ENCODE measurements around the gene CA10. TPM values are rescaled to one million over a fixed set of nuclear protein-coding genes. Genes with fewer than 3 reads are reported as not detected.

Gene CA10
- total RNA-seq, 1 experiment from 2014 or later, result not detected

DNA sequence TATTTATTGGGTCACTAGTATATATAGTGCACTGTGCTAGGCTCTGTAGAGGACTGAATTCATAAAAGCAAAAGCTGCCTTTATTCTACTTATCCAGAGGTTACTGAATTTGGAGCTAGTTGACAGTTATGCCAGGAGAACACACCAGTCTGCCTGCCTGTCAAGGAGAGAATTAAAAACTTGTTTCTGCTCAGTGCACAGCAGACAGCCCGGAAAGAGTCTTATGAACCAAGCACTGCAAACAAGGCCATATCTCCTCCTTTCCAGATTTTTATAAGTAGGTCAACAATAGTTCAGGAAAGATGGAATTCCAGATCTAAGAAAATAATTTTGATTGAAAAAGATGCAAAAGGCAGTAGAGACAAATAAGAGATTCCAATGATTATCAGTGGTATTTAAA is 267.8 kb downstream of the CA10 start:
- CTCF ChIA-PET, result interaction anchor here (0.6 kb wide), 1 partner anchor 295 kb away, joined by 3 read pairs; no protein-coding TSS in a partner anchor
- intact Hi-C loops (cut with micrococcal nuclease; ENCODE audit: unreplicated experiment), result no loop called here
- TF ChIP-seq, protein P1, sequence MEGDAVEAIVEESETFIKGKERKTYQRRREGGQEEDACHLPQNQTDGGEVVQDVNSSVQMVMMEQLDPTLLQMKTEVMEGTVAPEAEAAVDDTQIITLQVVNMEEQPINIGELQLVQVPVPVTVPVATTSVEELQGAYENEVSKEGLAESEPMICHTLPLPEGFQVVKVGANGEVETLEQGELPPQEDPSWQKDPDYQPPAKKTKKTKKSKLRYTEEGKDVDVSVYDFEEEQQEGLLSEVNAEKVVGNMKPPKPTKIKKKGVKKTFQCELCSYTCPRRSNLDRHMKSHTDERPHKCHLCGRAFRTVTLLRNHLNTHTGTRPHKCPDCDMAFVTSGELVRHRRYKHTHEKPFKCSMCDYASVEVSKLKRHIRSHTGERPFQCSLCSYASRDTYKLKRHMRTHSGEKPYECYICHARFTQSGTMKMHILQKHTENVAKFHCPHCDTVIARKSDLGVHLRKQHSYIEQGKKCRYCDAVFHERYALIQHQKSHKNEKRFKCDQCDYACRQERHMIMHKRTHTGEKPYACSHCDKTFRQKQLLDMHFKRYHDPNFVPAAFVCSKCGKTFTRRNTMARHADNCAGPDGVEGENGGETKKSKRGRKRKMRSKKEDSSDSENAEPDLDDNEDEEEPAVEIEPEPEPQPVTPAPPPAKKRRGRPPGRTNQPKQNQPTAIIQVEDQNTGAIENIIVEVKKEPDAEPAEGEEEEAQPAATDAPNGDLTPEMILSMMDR (IDR thresholded peaks at IDR 0.05; ENCODE audit: unreplicated experiment), result no peak
- no TSS peak for BruUV-seq (replicated peaks)
- DNase-seq, result no peak
- Mint-ChIP-seq H3K9me3 (ENCODE audit: low read depth, unreplicated experiment) (no peaks in the 10 kb centered on the region), H3K4me3 (ENCODE audit: low read depth, unreplicated experiment) (no peak overlapping the region), H3K27ac (ENCODE audit: unreplicated experiment) (no peak overlapping the region), H3K27me3 (ENCODE audit: unreplicated experiment) (peaks cover 85% of the 10 kb centered on the region), H3K36me3 (ENCODE audit: insufficient read depth, unreplicated experiment) (no peaks in the 10 kb centered on the region), H3K4me1 (ENCODE audit: low read depth, unreplicated experiment) (no peaks in the 10 kb centered on the region)

DNA sequence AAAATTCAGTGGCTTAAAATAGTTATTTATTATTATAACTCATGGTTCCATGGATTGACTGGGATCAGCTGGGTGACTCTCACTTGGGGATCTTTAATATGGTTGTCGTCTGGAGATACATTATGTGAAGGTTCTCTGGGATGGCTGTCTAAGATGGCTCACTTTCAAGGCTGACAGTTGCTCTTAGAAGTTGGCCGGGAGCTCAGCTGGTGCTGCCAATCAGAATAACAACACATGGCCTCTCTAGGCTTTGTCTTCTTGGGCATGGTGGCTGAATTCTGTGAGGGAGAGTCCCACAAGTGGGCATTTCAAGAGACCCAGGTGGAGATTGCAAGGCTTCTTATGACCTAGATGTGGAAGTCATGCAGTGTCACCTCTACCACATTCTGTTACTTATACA is 269.7 kb downstream of the CA10 start:
- H3K36me3 Mint-ChIP-seq (ENCODE audit: insufficient read depth, unreplicated experiment), result no peaks in the 10 kb centered on the region
- H3K27me3 Mint-ChIP-seq (ENCODE audit: unreplicated experiment), result peaks cover 100% of the 10 kb centered on the region
- TF ChIP-seq, protein P1 (IDR thresholded peaks at IDR 0.05; ENCODE audit: unreplicated experiment), result no peak
- no peak for DNase-seq
- no peaks in the 10 kb centered on the region for H3K4me1 Mint-ChIP-seq (ENCODE audit: low read depth, unreplicated experiment)
- BruUV-seq (replicated peaks), result no TSS peak
- CTCF ChIA-PET, result no interaction called here
- no peaks in the 10 kb centered on the region for H3K9me3 Mint-ChIP-seq (ENCODE audit: low read depth, unreplicated experiment)
- intact Hi-C loops (cut with micrococcal nuclease; ENCODE audit: unreplicated experiment), result no loop called here
- no peak overlapping the region for H3K27ac Mint-ChIP-seq (ENCODE audit: unreplicated experiment)
- no peak overlapping the region for H3K4me3 Mint-ChIP-seq (ENCODE audit: low read depth, unreplicated experiment)

DNA sequence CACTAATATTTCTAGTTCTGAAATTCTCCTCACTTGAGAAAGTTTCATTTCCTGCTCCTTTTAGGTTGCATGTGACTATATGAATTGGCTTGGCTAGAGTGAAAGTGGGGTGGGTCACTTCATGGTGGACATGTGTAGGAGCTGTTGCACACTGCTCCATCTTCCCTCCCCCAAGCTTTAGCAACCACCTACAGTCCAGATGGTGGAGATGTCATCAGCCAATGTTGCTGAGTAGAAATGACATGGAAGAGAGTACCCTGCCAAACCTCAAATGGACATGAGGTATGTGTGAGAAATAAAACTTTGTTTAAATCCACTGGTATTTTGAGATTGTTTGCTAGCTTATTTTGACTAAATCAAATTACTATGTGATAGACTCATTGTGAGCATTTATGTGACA is 281.5 kb downstream of the CA10 start:
- Mint-ChIP-seq H3K27me3 (ENCODE audit: unreplicated experiment) (peaks cover 40% of the 10 kb centered on the region), H3K27ac (ENCODE audit: unreplicated experiment) (no peak overlapping the region), H3K36me3 (ENCODE audit: insufficient read depth, unreplicated experiment) (no peaks in the 10 kb centered on the region), H3K9me3 (ENCODE audit: low read depth, unreplicated experiment) (no peaks in the 10 kb centered on the region), H3K4me1 (ENCODE audit: low read depth, unreplicated experiment) (no peaks in the 10 kb centered on the region), H3K4me3 (ENCODE audit: low read depth, unreplicated experiment) (no peak overlapping the region)
- no TSS peak for BruUV-seq (replicated peaks)
- intact Hi-C loops (cut with micrococcal nuclease; ENCODE audit: unreplicated experiment), result no loop called here
- DNase-seq, result no peak
- CTCF ChIA-PET, result interaction anchor here (0.8 kb wide), 1 partner anchor 16 kb away, joined by 3 read pairs; no protein-coding TSS in a partner anchor
- TF ChIP-seq, protein P1 (IDR thresholded peaks at IDR 0.05; ENCODE audit: unreplicated experiment), result no peak

DNA sequence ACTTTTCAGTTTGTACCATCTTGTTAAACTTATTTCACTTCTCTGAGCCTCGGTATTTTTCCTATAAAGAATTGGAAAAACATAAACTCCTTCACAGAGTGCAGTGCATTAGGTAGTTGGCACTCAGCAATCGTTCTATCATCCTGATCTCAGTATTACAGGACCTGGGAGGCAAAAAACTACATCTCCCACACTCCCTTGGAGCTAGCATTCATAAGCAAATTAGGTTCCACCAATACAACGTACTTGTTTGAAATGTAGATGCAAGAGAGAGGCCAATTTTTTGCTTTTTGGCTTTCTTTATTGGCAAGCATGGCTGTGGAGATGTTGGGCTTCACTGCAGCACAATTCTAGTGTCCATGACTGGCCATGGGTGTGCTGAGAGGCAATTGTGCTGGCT is 285.2 kb downstream of the CA10 start:
- Mint-ChIP-seq H3K36me3 (ENCODE audit: insufficient read depth, unreplicated experiment) (no peaks in the 10 kb centered on the region), H3K9me3 (ENCODE audit: low read depth, unreplicated experiment) (no peaks in the 10 kb centered on the region), H3K4me1 (ENCODE audit: low read depth, unreplicated experiment) (no peaks in the 10 kb centered on the region), H3K27me3 (ENCODE audit: unreplicated experiment) (peaks cover 38% of the 10 kb centered on the region), H3K27ac (ENCODE audit: unreplicated experiment) (no peak overlapping the region), H3K4me3 (ENCODE audit: low read depth, unreplicated experiment) (no peak overlapping the region)
- no TSS peak for BruUV-seq (replicated peaks)
- TF ChIP-seq, protein P1 (IDR thresholded peaks at IDR 0.05; ENCODE audit: unreplicated experiment), result no peak
- CTCF ChIA-PET, result no interaction called here
- intact Hi-C loops (cut with micrococcal nuclease; ENCODE audit: unreplicated experiment), result no loop called here
- DNase-seq, result no peak

Measured in Calu3 (cell line).